ENCODE measurements around the gene DMWD. TPM values are rescaled to one million over a fixed set of nuclear protein-coding genes. Genes with fewer than 3 reads are reported as not detected.

DMWD gene
- total and polyA plus RNA-seq, 2 of the 13 experiments (the other 11 are each of a cell fraction or from before 2014, with no cell fraction given) = 10.3 to 14.9 TPM

GRCh38 chr19:45767881-45768654 is 24.6 kb downstream of the DMWD start (continued):
- TF ChIP-seq, protein P1, sequence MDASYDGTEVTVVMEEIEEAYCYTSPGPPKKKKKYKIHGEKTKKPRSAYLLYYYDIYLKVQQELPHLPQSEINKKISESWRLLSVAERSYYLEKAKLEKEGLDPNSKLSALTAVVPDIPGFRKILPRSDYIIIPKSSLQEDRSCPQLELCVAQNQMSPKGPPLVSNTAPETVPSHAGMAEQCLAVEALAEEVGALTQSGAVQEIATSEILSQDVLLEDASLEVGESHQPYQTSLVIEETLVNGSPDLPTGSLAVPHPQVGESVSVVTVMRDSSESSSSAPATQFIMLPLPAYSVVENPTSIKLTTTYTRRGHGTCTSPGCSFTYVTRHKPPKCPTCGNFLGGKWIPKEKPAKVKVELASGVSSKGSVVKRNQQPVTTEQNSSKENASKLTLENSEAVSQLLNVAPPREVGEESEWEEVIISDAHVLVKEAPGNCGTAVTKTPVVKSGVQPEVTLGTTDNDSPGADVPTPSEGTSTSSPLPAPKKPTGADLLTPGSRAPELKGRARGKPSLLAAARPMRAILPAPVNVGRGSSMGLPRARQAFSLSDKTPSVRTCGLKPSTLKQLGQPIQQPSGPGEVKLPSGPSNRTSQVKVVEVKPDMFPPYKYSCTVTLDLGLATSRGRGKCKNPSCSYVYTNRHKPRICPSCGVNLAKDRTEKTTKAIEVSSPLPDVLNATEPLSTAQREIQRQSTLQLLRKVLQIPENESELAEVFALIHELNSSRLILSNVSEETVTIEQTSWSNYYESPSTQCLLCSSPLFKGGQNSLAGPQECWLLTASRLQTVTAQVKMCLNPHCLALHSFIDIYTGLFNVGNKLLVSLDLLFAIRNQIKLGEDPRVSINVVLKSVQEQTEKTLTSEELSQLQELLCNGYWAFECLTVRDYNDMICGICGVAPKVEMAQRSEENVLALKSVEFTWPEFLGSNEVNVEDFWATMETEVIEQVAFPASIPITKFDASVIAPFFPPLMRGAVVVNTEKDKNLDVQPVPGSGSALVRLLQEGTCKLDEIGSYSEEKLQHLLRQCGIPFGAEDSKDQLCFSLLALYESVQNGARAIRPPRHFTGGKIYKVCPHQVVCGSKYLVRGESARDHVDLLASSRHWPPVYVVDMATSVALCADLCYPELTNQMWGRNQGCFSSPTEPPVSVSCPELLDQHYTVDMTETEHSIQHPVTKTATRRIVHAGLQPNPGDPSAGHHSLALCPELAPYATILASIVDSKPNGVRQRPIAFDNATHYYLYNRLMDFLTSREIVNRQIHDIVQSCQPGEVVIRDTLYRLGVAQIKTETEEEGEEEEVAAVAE (CRISPR knock-in tag; IDR thresholded peaks at IDR 0.05; ENCODE audit: borderline replicate concordance) = no peak
- no peak for TF ChIP-seq ZNF761 (CRISPR knock-in tag; conservative IDR thresholded peaks at IDR 0.05)
- no peak for TF ChIP-seq ATF5 (CRISPR knock-in tag; IDR thresholded peaks at IDR 0.05; ENCODE audit: low read depth)
- no peak for TF ChIP-seq PRDM10 (CRISPR knock-in tag; IDR thresholded peaks at IDR 0.05; ENCODE audit: low read depth)
- peak; percentile 97 for TF ChIP-seq MYPOP (CRISPR knock-in tag; IDR thresholded peaks at IDR 0.05)
- TF ChIP-seq LCORL (IDR thresholded peaks at IDR 0.05) = no peak
- no peak; the same call in 1 of the 2 replicates for TF ChIP-seq LCORL (CRISPR knock-in tag; IDR thresholded peaks at IDR 0.05)
- no peak for TF ChIP-seq CREBL2 (CRISPR knock-in tag; IDR thresholded peaks at IDR 0.05; ENCODE audit: borderline replicate concordance)
- TF ChIP-seq ZNF207 (IDR thresholded peaks at IDR 0.05; ENCODE audit: borderline replicate concordance) = no peak
- no peak for TF ChIP-seq POGZ (CRISPR knock-in tag; IDR thresholded peaks at IDR 0.05)
- TF ChIP-seq, protein P2, sequence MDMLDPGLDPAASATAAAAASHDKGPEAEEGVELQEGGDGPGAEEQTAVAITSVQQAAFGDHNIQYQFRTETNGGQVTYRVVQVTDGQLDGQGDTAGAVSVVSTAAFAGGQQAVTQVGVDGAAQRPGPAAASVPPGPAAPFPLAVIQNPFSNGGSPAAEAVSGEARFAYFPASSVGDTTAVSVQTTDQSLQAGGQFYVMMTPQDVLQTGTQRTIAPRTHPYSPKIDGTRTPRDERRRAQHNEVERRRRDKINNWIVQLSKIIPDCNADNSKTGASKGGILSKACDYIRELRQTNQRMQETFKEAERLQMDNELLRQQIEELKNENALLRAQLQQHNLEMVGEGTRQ (IDR thresholded peaks at IDR 0.05; ENCODE audit: low read depth, low read length) = no peak
- TF ChIP-seq, protein P2 (CRISPR knock-in tag; IDR thresholded peaks at IDR 0.05; ENCODE audit: borderline replicate concordance) = no peak
- no peak for TF ChIP-seq NFIB (CRISPR knock-in tag; IDR thresholded peaks at IDR 0.05; ENCODE audit: borderline replicate concordance)
